Panc1 (cell line): ENCODE results near the gene SLC35F4.

Experiments used
- POLR2AphosphoS5 ChIP-seq: IDR thresholded peaks from 2 replicates; pipeline ENCODE4 v1.6.1; 2012; ENCODE audit warnings: mild to moderate bottlenecking, low read depth, low read length, moderate library complexity
- SIN3A ChIP-seq: IDR thresholded peaks from 2 replicates; pipeline ENCODE4 v1.6.1; 2012; ENCODE audit warnings: low read depth, mild to moderate bottlenecking, low read length, moderate library complexity, borderline replicate concordance; ENCODE audit not compliant: insufficient read depth
- TCF7L2 ChIP-seq: IDR thresholded peaks from 2 replicates; pipeline ENCODE4 v1.6.1; 2011; ENCODE audit warnings: mild to moderate bottlenecking, low read depth, low read length, inconsistent platforms
- TF ChIP-seq, protein P1 (sequence below): fragments of 450-650 bp; IDR thresholded peaks from 2 replicates; pipeline ENCODE4 v1.5.1; 2017; ENCODE audit warnings: mild to moderate bottlenecking
- TF ChIP-seq, protein P2 (sequence below), 2 experiments: IDR thresholded peaks; 2 replicates each; pipeline ENCODE4 v1.6.1; 2011 to 2012; ENCODE audit warnings: low read depth in 2 of 2, control low read depth in 1 of 2, low read length in 1 of 2, mild to moderate bottlenecking in 1 of 2, moderate library complexity in 1 of 2; ENCODE audit not compliant: insufficient read depth in 1 of 2

- TF ChIP-seq, protein P1, sequence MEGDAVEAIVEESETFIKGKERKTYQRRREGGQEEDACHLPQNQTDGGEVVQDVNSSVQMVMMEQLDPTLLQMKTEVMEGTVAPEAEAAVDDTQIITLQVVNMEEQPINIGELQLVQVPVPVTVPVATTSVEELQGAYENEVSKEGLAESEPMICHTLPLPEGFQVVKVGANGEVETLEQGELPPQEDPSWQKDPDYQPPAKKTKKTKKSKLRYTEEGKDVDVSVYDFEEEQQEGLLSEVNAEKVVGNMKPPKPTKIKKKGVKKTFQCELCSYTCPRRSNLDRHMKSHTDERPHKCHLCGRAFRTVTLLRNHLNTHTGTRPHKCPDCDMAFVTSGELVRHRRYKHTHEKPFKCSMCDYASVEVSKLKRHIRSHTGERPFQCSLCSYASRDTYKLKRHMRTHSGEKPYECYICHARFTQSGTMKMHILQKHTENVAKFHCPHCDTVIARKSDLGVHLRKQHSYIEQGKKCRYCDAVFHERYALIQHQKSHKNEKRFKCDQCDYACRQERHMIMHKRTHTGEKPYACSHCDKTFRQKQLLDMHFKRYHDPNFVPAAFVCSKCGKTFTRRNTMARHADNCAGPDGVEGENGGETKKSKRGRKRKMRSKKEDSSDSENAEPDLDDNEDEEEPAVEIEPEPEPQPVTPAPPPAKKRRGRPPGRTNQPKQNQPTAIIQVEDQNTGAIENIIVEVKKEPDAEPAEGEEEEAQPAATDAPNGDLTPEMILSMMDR: no peak
- TF ChIP-seq, protein P2, sequence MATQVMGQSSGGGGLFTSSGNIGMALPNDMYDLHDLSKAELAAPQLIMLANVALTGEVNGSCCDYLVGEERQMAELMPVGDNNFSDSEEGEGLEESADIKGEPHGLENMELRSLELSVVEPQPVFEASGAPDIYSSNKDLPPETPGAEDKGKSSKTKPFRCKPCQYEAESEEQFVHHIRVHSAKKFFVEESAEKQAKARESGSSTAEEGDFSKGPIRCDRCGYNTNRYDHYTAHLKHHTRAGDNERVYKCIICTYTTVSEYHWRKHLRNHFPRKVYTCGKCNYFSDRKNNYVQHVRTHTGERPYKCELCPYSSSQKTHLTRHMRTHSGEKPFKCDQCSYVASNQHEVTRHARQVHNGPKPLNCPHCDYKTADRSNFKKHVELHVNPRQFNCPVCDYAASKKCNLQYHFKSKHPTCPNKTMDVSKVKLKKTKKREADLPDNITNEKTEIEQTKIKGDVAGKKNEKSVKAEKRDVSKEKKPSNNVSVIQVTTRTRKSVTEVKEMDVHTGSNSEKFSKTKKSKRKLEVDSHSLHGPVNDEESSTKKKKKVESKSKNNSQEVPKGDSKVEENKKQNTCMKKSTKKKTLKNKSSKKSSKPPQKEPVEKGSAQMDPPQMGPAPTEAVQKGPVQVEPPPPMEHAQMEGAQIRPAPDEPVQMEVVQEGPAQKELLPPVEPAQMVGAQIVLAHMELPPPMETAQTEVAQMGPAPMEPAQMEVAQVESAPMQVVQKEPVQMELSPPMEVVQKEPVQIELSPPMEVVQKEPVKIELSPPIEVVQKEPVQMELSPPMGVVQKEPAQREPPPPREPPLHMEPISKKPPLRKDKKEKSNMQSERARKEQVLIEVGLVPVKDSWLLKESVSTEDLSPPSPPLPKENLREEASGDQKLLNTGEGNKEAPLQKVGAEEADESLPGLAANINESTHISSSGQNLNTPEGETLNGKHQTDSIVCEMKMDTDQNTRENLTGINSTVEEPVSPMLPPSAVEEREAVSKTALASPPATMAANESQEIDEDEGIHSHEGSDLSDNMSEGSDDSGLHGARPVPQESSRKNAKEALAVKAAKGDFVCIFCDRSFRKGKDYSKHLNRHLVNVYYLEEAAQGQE (IDR thresholded peaks at IDR 0.05; ENCODE audit: insufficient read depth in 1 of 2, low read depth in 2 of 2, low read length in 1 of 2): no peak
- TF ChIP-seq SIN3A (no peak), POLR2AphosphoS5 (no peak), TCF7L2 (no peak)
These were observed 31.8 kb downstream of the SLC35F4 start for GRCh38 chr14:57834001-57834598.
